Kidney (tissue), 14 donors: ENCODE results near the gene ACAP1. TPM values are rescaled to one million over a fixed set of nuclear protein-coding genes. Genes with fewer than 3 reads are reported as not detected.
"Not testable (repeated sequence)": the region's sequence is repeated elsewhere in the genome, so short reads cannot be mapped to it uniquely, and the experiment has no call there.

ENCODE experiments used
- DNase-seq, 5 donors: peaks; one replicate each; pipeline ENCODE4 v3.0.0-alpha.2; 2013 to 2020
- FAIRE-seq: peaks from 2 replicates; lab custom pipeline; 2012; peaks lifted over from hg19 to GRCh38; lab: Jason Lieb, UNC
- H3K27ac ChIP-seq, 2 donors: one replicate each; pipeline ENCODE4 v1.7.0; 2013; ENCODE audit warnings: low read depth in 2 of 2, low read length in 2 of 2, inconsistent platforms in 1 of 2
- H3K27me3 ChIP-seq: one replicate; pipeline ENCODE4 v1.7.1; 2013; ENCODE audit warnings: low read length, inconsistent platforms; ENCODE audit not compliant: control insufficient read depth, insufficient read depth
- H3K36me3 ChIP-seq, 3 donors: one replicate each; pipeline versions ENCODE4 v1.7.0 to v1.7.1; 2013; ENCODE audit warnings: low read length in 3 of 3, control low read depth in 1 of 3, inconsistent platforms in 1 of 3; ENCODE audit not compliant: insufficient read depth in 3 of 3, control insufficient read depth in 2 of 3
- H3K4me1 ChIP-seq, 3 donors: one replicate each; pipeline versions ENCODE4 v1.7.0 to v1.7.1; 2013; ENCODE audit warnings: low read length in 3 of 3, inconsistent platforms in 1 of 3, low read depth in 1 of 3; ENCODE audit not compliant: control insufficient read depth in 2 of 3, insufficient read depth in 2 of 3
- H3K4me3 ChIP-seq, 3 donors: one replicate each; pipeline versions ENCODE4 v1.7.0 to v1.8.1; 2013; ENCODE audit warnings: low read length in 3 of 3, control low read depth in 1 of 3, inconsistent platforms in 1 of 3
- H3K9ac ChIP-seq, 3 donors: one replicate each; pipeline versions ENCODE4 v1.7.0 to v1.7.1; 2013; ENCODE audit warnings: low read length in 3 of 3, control low read depth in 1 of 3, inconsistent platforms in 1 of 3
- H3K9me3 ChIP-seq, 3 donors: one replicate each; pipeline versions ENCODE4 v1.7.0 to v1.7.1; 2013; ENCODE audit warnings: low read length in 3 of 3, control low read depth in 1 of 3, inconsistent platforms in 1 of 3; ENCODE audit not compliant: control insufficient read depth in 2 of 3, insufficient read depth in 1 of 3
- CTCF ChIP-seq: IDR thresholded peaks from 3 replicates; pipeline ENCODE4 v1.5.1; 2012; ENCODE audit warnings: mild to moderate bottlenecking, moderate library complexity, borderline replicate concordance; ENCODE audit not compliant: insufficient read depth; ENCODE audit errors: extremely low read depth
- intact Hi-C: fragments of 100-400 bp; cut with DNase I; formaldehyde crosslinking; loops from one replicate; pipeline ENCODE4 v1.11.1; 2022
- polyA plus RNA-seq: library from polyadenylated mRNA; stranded (reverse); fragments of 350-450 nt; fragmentation: Illumina TruSeq; extraction: RNeasy Lipid Tissue Mini Kit (QIAGEN cat#74804); gene quantifications from one replicate; pipeline ENCODE4 v1.2.3, GENCODE V29; 2014; ENCODE audit warnings: low read depth, low replicate concordance; ENCODE audit not compliant: insufficient read depth
- total RNA-seq: library from RNA; stranded (reverse); fragmentation: NEBNext Ultra II Directional; extraction: Animal tissue kit (Norgen Biotek cat#: 25700); gene quantifications from one replicate; pipeline ENCODE4 v1.2.1, GENCODE V29; 2021
- donor health status: control.
- donor health status: control.
- donor health status: control.
- donor health status: control.
- donor health status: control.
- donor health status: DM: yes; HTN: yes; CAD: no.
- donor health status: Normal renal cell carcinoma (clear cell type).

Gene ACAP1
- total and polyA plus RNA-seq, 2 donors from 2014 or later = 9.9 to 26.0 TPM

- no peaks in the 10 kb centered on the region for H3K27me3 ChIP-seq
- H3K27ac ChIP-seq = no peak overlapping the region
- H3K4me1 ChIP-seq = peaks cover 0 to 17% (median 7%) of the 10 kb centered on the region in 3 donors
- no peak for TF ChIP-seq CTCF
- H3K9me3 ChIP-seq = no peaks in the 10 kb centered on the region
- no peak overlapping the region for H3K9ac ChIP-seq
- intact Hi-C loops = no loop called here
- DNase-seq = no peak
- FAIRE-seq = no peak
- H3K4me3 ChIP-seq = no peak overlapping the region
- no peaks in the 10 kb centered on the region for H3K36me3 ChIP-seq
Measured at GRCh38 chr17:7332111-7332510, 4.2 kb upstream of the ACAP1 start.

GRCh38 chr17:7332600-7333069, 3.7 kb upstream of the ACAP1 start:
- intact Hi-C loops, H3K4me3 ChIP-seq, H3K9me3 ChIP-seq, H3K27me3 ChIP-seq, FAIRE-seq, H3K36me3 ChIP-seq, H3K9ac ChIP-seq, DNase-seq, H3K27ac ChIP-seq: not testable (repeated sequence)
- H3K4me1 ChIP-seq = peaks cover 0 to 17% (median 7%) of the 10 kb centered on the region in 3 donors

- no peak for TF ChIP-seq CTCF
- DNase-seq (no peak), FAIRE-seq (no peak)
- Histone ChIP-seq H3K36me3 (no peaks in the 10 kb centered on the region), H3K27me3 (no peaks in the 10 kb centered on the region), H3K27ac (no peak overlapping the region), H3K4me3 (no peak overlapping the region), H3K9me3 (no peaks in the 10 kb centered on the region), H3K4me1 (peaks cover 0 to 5% (median 0%) of the 10 kb centered on the region in 3 donors), H3K9ac (no peak overlapping the region)
- intact Hi-C loops = no loop called here
Measured at GRCh38 chr17:7334938-7335538, 1.3 kb upstream of the ACAP1 start.

- H3K27me3 ChIP-seq, H3K4me1 ChIP-seq, H3K9me3 ChIP-seq, H3K36me3 ChIP-seq, DNase-seq, H3K4me3 ChIP-seq, H3K9ac ChIP-seq, intact Hi-C loops, FAIRE-seq, H3K27ac ChIP-seq: not testable (repeated sequence)
Measured at GRCh38 chr17:7335765-7336164, 564 bp upstream of the ACAP1 start.

GRCh38 chr17:7337600-7337999, 1.3 kb downstream of the ACAP1 start:
- H3K27me3 ChIP-seq, H3K27ac ChIP-seq, intact Hi-C loops, FAIRE-seq, H3K9ac ChIP-seq, H3K9me3 ChIP-seq, DNase-seq, H3K36me3 ChIP-seq, H3K4me3 ChIP-seq, H3K4me1 ChIP-seq: not testable (repeated sequence)
